CD14-positive monocyte (primary cell): ENCODE data around the gene IDH1. TPM values are rescaled to one million over a fixed set of nuclear protein-coding genes. Genes with fewer than 3 reads are reported as not detected.
A peak's percentile ranks its signal among the peaks of the same experiment; 100 is the strongest.

Experiments used
- DNase-seq, 3 donors: peaks; one replicate each; pipeline ENCODE4 v3.0.0-alpha.2; 2011 to 2022
- H2AFZ ChIP-seq: 2 replicates; pipeline ENCODE4 v1.6.0; 2012; ENCODE audit warnings: mild to moderate bottlenecking, low read depth, low read length, inconsistent platforms; ENCODE audit not compliant: insufficient read depth, poor library complexity, severe bottlenecking
- H3K27ac ChIP-seq, 2 donors: 1 replicate in 1 of 2; 2 replicates in 1 of 2; pipeline ENCODE4 v1.5.1; 2012 to 2013; ENCODE audit warnings: low read length in 2 of 2, control low read depth in 1 of 2, inconsistent platforms in 1 of 2, low read depth in 1 of 2, mild to moderate bottlenecking in 1 of 2
- H3K27me3 ChIP-seq, 2 donors: one replicate each; pipeline versions ENCODE4 v1.6.0 to v1.6.1; 2011 to 2013; ENCODE audit warnings: low read length in 2 of 2; ENCODE audit not compliant: control insufficient read depth in 2 of 2, insufficient read depth in 2 of 2
- H3K36me3 ChIP-seq, 2 donors: replicated peaks in 1 of 2; 1 replicate in 1 of 2; 2 replicates in 1 of 2; pipeline versions ENCODE4 v1.5.1 to v1.6.1; 2012 to 2013; ENCODE audit warnings: low read length in 2 of 2, control low read depth in 1 of 2, inconsistent platforms in 1 of 2, mild to moderate bottlenecking in 1 of 2; ENCODE audit not compliant: insufficient read depth in 2 of 2, control insufficient read depth in 1 of 2
- H3K4me1 ChIP-seq, 2 donors: 1 replicate in 1 of 2; 2 replicates in 1 of 2; pipeline versions ENCODE4 v1.5.1 to v1.6.1; 2012 to 2013; ENCODE audit warnings: low read length in 2 of 2, control low read depth in 1 of 2, inconsistent platforms in 1 of 2, mild to moderate bottlenecking in 1 of 2, moderate library complexity in 1 of 2; ENCODE audit not compliant: insufficient read depth in 2 of 2, control insufficient read depth in 1 of 2
- H3K4me2 ChIP-seq: replicated peaks from 2 replicates; pipeline ENCODE3; 2012; ENCODE audit warnings: low read length, moderate library complexity, mild to moderate bottlenecking; ENCODE audit not compliant: poor library complexity, severe bottlenecking; ENCODE audit errors: extremely low read depth
- H3K4me3 ChIP-seq, 3 experiments: fragments of 200-600 bp in 1 of 3; sonication (generic) in 1 of 3; replicated peaks in 1 of 3; 1 replicate in 2 of 3; 2 replicates in 1 of 3; pipeline ENCODE4 v1.5.1; 2011 to 2013; ENCODE audit warnings: low read length in 3 of 3, mild to moderate bottlenecking in 3 of 3, control low read depth in 2 of 3, low read depth in 2 of 3, inconsistent platforms in 1 of 3, moderate library complexity in 1 of 3
- H3K79me2 ChIP-seq: 2 replicates; pipeline ENCODE4 v1.6.0; 2012; ENCODE audit warnings: mild to moderate bottlenecking, control low read depth, inconsistent platforms, low read length, moderate library complexity; ENCODE audit not compliant: insufficient read depth
- H3K9ac ChIP-seq: 2 replicates; pipeline ENCODE4 v1.6.0; 2017; ENCODE audit warnings: low read length, mild to moderate bottlenecking; ENCODE audit not compliant: insufficient read depth, poor library complexity, severe bottlenecking
- H3K9me3 ChIP-seq, 2 donors: replicated peaks in 1 of 2; 1 replicate in 1 of 2; 2 replicates in 1 of 2; pipeline versions ENCODE4 v1.5.1 to v1.6.1; 2012 to 2013; ENCODE audit warnings: low read length in 2 of 2, control low read depth in 1 of 2; ENCODE audit not compliant: control insufficient read depth in 1 of 2, insufficient read depth in 1 of 2
- H4K20me1 ChIP-seq: 2 replicates; pipeline ENCODE4 v1.6.0; 2012; ENCODE audit warnings: mild to moderate bottlenecking, low read length, control low read depth, moderate library complexity; ENCODE audit not compliant: insufficient read depth
- H3K27ac Mint-ChIP-seq, 7 donors: one replicate each; pipeline ENCODE4 v1.8.0; 2020; ENCODE audit warnings: mild to moderate bottlenecking in 7 of 7, mixed read lengths in 7 of 7, moderate library complexity in 6 of 7, inconsistent platforms in 2 of 7
- H3K27me3 Mint-ChIP-seq, 3 donors: one replicate each; pipeline ENCODE4 v1.8.0; 2021 to 2022; ENCODE audit warnings: low read depth in 3 of 3, mild to moderate bottlenecking in 3 of 3, mixed read lengths in 3 of 3, moderate library complexity in 3 of 3, inconsistent platforms in 1 of 3
- H3K36me3 Mint-ChIP-seq, 2 donors: one replicate each; pipeline ENCODE4 v1.8.0; 2020; ENCODE audit warnings: mixed read lengths in 2 of 2, inconsistent platforms in 1 of 2, mild to moderate bottlenecking in 1 of 2
- H3K4me1 Mint-ChIP-seq: one replicate; pipeline ENCODE4 v1.8.0; 2020; ENCODE audit warnings: mild to moderate bottlenecking, mixed read lengths
- H3K4me3 Mint-ChIP-seq, 2 donors: one replicate each; pipeline ENCODE4 v1.8.0; 2020; ENCODE audit warnings: mild to moderate bottlenecking in 2 of 2, mixed read lengths in 2 of 2, moderate library complexity in 1 of 2
- H3K9me3 Mint-ChIP-seq, 7 donors: one replicate each; pipeline ENCODE4 v1.8.0; 2020 to 2022; ENCODE audit warnings: mixed read lengths in 7 of 7, mild to moderate bottlenecking in 6 of 7, moderate library complexity in 6 of 7, inconsistent platforms in 2 of 7
- CTCF ChIP-seq: fragments of 200-600 bp; IDR thresholded peaks from one replicate; pipeline ENCODE4 v1.8.0; 2022; ENCODE audit warnings: antibody characterized with exemption, mild to moderate bottlenecking
- WGBS: methylation state at CpG from one replicate; pipeline ENCODE4 v1.1.5; 2013; ENCODE audit warnings: missing lambda C conversion rate; ENCODE audit not compliant: insufficient coverage; 5-methylcytosine and 5-hydroxymethylcytosine counted together
- intact Hi-C, 2 donors: fragments of 100-400 bp; cut with micrococcal nuclease; formaldehyde crosslinking; loops; one replicate each; pipeline versions ENCODE4 v1.15.0 to v1.15.1; 2023
- polyA plus RNA-seq, 3 donors: library from polyadenylated mRNA; depleted of rRNA in 1 of 3; unstranded in 2 of 3; stranded (reverse) in 1 of 3; fragments of 300-500 nt in 2 of 3; fragments of >200 nt in 1 of 3; fragmentation: Illumina TruSeq in 2 of 3; gene quantifications; 1 replicate in 2 of 3; 2 replicates in 1 of 3; pipeline ENCODE4 v1.2.3, GENCODE V29; 2012 to 2021

IDH1 gene
- polyA plus RNA-seq, 3 donors = 33.6 to 120 (median 115) TPM

DNA sequence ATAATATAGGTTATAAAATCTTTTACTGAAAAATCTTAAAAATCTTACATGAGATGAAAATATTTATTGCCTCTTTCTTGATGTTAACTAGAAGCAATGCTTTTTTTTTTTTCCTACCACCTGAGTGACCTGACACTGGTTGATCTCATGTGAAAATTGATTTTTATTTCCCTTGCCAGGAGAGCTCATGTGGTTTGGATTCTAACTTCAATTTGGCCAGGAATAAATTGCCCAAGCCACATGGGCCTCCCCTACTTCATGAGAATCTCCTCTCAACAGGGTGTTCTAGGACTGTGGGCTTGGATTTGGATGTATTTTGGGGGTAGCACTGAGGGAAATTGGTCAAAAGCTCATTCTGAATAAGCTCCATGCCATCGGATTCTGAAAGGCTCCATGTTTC, 20.1 kb downstream of the IDH1 start:
- intact Hi-C loops = no loop called here
- WGBS = no CpG with 5 or more reads among the region's 1 CpG
- no peaks in the 10 kb centered on the region for H3K4me1 Mint-ChIP-seq
- Histone ChIP-seq H3K4me3 (no peak overlapping the region), H3K4me2 (no peak overlapping the region), H3K27ac (no peak overlapping the region), H4K20me1 (no peaks in the 10 kb centered on the region), H3K9me3 (peaks cover 0 to 7% of the 10 kb centered on the region in 2 donors), H3K27me3 (no peaks in the 10 kb centered on the region), H3K9ac (no peak overlapping the region), H2AFZ (no peak overlapping the region), H3K4me1 (no peaks in the 10 kb centered on the region), H3K36me3 (peaks cover 39 to 51% of the 10 kb centered on the region in 2 donors), H3K79me2 (no peaks in the 10 kb centered on the region)
- H3K9me3 Mint-ChIP-seq = peaks cover 6 to 27% (median 12%) of the 10 kb centered on the region in 7 donors
- peaks cover 0 to 4% (median 1%) of the 10 kb centered on the region in 3 donors for H3K27me3 Mint-ChIP-seq
- no peak for TF ChIP-seq CTCF
- peak overlapping the region in 1 of 7 donors; percentile 73 for H3K27ac Mint-ChIP-seq
- no peak for DNase-seq
- peaks cover 38 to 50% of the 10 kb centered on the region in 2 donors for H3K36me3 Mint-ChIP-seq
- no peak overlapping the region for H3K4me3 Mint-ChIP-seq

GRCh38 chr2:208228476-208228875, 26.4 kb downstream of the IDH1 start:
- Histone ChIP-seq H3K4me3 (no peak overlapping the region), H3K4me2 (no peak overlapping the region), H3K27ac (no peak overlapping the region), H2AFZ (no peak overlapping the region), H3K27me3 (no peaks in the 10 kb centered on the region), H3K9me3 (peaks cover 7 to 12% of the 10 kb centered on the region in 2 donors), H3K36me3 (no peaks in the 10 kb centered on the region), H4K20me1 (no peaks in the 10 kb centered on the region), H3K9ac (no peak overlapping the region), H3K79me2 (no peaks in the 10 kb centered on the region), H3K4me1 (no peaks in the 10 kb centered on the region)
- peaks cover 0 to 8% (median 0%) of the 10 kb centered on the region in 3 donors for H3K27me3 Mint-ChIP-seq
- intact Hi-C loops = no loop called here
- no CpG with 5 or more reads among the region's 1 CpG for WGBS
- DNase-seq = no peak
- H3K27ac Mint-ChIP-seq = no peak overlapping the region
- TF ChIP-seq CTCF = no peak
- H3K4me1 Mint-ChIP-seq = no peaks in the 10 kb centered on the region
- peaks cover 6 to 32% (median 13%) of the 10 kb centered on the region in 7 donors for H3K9me3 Mint-ChIP-seq
- no peak overlapping the region for H3K4me3 Mint-ChIP-seq
- no peaks in the 10 kb centered on the region for H3K36me3 Mint-ChIP-seq
